CD4-positive, alpha-beta T cell treated with Interleukin-2 at 100 ng/mL for 4 hours (primary cell): Measurements from ENCODE around the gene NATD1.
"Not testable (repeated sequence)": the region's sequence is repeated elsewhere in the genome, so short reads cannot be mapped to it uniquely, and the experiment has no call there.

Experiments
- DNase-seq: peaks from one replicate; pipeline ENCODE4 v3.0.0-alpha.2; 2020; ENCODE audit warnings: low spot score

The NATD1 gene

DNA sequence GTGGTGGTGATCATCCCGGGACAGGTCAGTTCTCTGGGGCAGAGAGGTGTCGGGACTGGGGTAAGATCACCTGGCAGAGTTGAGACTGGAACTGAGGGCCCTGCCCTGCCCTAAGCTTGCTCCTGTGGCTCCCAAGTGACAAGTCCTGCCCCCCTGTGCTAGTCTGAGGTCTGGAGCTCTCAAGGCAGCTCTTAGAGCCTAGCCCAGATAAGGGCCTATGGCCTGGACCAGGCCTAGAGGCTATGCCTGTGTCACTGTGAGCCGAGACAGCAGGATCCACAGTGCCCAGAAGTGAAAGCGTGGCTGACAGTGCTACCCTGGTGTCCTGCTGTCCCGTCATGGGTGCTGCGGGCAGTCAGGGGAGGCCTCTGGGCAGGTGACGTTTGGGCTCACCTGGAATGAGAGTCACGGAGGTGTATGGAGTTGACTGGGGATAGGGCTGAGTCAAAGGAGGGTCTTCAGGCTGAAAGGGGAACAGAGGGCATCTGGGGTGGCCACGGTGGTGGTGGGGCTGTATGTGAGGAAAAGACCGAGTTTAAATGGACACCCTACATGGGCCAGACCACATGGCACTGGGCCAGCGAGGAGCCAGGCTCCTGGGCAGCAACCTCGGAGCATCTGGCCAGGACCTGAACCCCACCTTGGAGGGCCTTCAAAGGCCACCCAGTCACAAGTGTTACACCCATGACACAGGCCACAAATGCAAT lies 5.5 kb downstream of the NATD1 start:
- no peak for DNase-seq

DNA sequence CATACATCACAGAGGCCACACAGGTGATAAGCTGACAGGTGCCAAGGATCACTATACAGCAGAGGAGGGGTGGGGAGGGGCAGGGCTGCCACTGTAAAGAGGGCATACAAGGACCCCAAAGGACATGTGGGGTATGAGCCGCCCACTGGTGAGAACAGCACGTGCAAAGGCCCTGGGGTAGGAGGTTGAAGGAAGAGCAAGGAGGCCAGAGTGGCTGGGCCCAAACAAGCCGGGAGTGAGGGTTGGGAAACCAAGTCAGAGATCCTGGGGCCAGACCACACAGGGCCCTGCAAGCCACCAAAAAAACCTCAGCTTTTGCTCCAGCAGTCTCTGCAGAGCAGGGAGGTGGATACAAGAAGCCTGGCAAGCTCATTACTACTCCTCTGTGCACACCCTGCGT lies 6.5 kb downstream of the NATD1 start:
- DNase-seq, result no peak

GRCh38 chr17:21245639-21246084 lies 7.5 kb downstream of the NATD1 start:
- DNase-seq, result no peak

DNA sequence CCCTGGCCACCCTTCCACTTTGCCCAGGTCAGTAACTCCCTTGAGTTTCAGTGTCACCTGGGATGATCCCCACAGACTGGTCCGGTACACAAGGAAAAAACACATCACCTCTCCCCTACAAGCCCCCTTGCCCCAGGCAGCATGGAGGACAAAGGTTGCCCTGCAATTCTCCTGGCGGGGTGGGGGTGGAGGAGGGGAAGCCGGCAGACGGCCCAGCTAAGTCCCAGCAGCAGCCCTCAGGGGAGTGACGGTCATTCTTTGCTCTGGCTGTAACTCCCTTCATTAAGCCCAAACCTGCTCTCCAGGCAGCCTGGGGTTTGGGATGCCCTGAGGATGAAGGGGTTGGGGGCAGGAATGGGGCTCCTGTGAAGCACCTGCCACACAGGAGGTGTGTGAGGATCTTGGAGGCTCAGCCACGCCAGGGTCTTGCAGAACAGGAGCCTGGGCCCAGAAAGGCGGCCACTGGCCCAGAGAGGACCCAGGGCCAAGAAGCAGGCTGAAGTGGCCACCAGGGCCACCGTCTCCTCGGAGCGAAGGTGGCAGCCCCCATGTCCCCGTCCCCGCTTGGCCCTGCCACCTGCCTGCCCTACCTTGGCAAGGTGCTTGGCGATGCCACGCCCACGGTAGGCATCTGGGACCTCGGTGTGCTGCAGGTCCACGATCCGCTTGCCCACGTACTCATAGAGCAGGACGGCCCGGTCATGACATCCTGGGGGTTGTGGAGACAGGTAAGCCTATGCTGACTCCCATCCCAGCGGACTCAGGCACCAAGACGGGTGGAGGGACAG lies 9.5 kb downstream of the NATD1 start:
- no peak for DNase-seq

DNA sequence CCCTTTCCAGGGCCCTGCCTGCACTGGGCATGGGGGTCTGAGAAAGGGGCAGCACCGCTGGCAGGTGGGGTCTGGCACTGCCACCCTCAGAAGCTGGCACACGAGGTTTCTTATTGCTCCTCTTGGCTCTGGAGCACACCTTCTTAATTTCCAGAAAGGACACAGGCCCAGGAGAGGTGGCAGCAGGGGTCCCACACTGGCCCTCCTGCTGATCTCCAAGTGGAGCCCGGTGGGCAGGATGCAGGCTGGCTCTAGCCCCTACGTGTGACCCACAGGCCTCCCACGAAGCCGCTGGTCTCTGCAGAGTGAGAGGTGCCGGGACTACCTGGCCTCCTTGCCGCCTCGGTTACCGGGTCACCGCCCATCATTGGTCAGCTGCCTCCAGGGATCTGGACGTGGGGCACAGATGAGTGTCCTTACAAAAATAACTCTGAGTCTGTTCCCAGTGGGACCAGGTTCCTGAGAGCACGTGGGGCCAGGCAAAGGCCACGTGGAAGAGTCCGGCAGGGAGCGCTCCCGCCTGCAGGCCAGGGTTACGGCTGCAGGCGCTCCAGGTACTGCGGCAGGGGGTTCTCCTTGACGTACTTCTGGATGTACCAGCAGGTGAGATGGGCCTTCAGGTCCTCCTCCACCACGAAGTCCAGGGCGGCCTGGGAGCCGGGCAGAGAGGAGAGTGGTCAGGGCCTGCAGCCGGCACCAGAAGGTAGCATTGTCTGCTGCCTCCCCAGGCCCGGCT lies 10.3 kb downstream of the NATD1 start:
- no peak for DNase-seq

DNA sequence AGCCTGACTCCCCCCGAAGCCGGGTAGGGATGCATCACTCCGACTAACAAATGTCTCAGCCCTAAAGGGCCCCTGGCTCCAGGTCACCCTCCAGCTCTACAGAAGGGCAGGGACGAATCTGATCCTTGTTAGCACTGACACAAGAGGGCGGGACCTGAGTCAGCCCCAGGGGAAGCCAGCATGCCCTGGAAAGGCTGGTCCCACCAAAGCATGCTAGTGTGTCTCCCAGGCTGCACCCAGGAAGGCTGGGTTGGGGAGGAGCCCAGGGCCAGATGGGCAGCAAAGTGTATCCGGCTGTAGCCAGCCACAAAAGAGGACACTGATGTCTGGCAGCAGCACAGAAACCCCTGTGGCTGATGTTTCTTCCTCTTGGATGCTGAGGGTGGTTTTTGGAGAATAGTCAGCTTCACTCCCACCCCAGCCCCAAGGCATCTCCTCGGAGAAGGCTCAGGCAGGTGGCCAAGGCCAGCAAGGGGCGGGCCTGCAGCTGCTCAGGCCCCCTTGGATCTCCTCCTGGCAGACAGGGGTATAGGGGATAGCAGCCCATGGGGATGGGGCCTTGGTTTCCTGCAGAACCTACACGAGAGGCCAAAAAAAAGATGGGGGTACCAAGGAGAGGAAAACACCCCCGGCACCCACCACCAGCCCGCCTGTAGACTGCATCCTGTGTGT lies 11.0 kb downstream of the NATD1 start:
- no peak for DNase-seq

DNA sequence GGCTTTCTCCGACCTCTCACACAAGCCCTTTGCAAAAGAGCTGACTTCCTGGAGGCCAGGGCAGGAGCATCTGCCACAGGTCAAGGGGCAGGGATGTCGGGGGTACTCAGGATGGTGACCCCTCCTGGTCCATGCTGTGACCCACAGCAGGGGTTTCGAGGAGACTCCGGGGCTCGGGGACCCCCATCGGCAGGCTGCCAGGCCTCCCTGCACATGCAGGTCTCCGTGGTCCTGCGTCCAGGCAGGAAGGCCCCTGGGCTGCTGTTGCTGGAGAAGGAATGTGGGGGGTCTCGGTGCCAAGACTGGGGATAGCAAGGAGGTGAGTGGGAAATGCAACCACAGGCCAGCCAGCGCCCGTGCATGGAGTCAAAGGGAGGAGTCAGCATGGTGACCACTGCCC lies 11.6 kb downstream of the NATD1 start:
- DNase-seq, result no peak

DNA sequence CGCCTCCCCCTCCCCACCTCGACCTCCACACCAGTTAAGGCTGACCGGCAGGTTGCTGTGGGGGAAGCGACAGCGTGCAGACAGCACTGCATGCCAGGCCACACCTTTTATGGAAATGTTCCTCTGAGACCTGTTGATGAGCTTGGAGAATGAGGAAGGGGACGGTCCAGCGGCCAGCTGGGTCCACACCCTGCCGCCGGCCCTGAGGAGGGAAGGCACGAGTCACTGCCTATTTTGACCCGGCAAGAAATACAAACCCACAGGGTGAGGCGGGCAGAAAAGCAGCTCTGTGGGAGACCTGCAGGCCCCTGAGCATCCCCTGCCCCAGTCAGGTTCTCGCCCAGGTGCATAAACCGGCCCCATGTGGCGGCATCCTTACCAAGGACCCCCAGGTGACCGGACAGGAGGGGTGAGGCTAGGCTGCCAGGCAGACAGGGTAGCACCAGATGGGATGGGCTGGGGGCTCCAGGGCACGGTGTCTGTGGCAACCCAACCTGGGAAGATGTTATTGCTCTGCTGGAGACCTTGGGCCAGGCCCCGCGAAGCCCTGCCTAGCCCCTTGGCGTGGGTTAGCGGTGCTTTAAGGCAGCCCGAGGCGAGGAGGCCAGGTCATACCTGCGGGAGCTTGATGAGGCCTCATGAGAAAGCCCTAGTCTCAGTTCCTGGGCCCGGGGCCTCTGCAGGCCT lies 12.7 kb downstream of the NATD1 start:
- DNase-seq, result no peak

DNA sequence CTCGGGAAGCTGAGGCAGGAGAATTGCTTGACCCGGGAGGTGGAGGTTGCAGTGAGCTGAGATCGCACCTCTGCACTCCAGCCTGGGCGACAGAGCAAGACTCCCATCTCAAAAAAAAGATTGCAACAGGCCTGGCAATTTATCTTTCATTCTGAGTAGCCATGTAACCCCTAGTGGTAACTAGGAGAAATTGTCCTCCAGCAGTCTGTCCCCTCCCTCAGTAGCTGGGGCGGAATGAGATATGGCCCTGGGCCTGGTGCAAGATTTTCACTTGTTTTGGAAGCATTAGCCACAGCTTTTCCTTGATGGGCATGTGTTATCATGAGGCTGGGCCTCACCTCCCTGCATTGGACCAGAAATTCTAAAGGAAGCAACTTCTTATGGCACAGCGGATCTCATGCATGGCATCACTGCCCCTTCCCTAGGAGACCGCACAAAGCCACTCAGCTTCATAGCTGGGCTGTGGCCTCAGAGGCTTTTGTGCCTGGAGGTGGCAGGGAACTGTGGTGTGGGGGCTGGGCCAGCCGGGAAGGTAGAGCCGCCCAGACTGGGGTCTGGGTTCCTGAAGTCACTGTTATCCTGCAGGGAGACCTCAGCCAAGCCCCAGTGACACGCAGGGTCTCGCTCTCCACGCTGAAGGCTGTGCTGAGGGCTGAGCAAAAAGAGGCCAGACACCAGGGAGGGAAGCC lies 13.4 kb downstream of the NATD1 start:
- DNase-seq, result no peak

DNA sequence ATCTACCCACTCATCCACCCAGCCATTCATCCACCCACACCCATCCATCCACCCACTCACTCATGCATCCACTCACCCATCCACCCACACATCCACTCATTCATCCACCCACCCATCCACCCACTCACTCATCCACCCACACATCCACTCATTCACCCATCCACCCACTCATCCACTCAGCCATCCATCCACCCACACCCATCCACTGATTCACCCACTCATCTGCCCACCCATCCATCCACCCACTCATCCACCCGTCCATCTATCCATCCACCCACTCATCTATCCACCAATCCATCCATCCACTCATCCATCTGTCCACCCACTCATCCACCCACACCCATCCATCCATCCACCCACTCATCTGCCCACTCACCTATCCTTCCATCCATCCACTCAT lies 17.3 kb downstream of the NATD1 start:
- no peak for DNase-seq

- no peak for DNase-seq
These were observed 19.4 kb downstream of the NATD1 start for GRCh38 chr17:21233581-21234347.

DNA sequence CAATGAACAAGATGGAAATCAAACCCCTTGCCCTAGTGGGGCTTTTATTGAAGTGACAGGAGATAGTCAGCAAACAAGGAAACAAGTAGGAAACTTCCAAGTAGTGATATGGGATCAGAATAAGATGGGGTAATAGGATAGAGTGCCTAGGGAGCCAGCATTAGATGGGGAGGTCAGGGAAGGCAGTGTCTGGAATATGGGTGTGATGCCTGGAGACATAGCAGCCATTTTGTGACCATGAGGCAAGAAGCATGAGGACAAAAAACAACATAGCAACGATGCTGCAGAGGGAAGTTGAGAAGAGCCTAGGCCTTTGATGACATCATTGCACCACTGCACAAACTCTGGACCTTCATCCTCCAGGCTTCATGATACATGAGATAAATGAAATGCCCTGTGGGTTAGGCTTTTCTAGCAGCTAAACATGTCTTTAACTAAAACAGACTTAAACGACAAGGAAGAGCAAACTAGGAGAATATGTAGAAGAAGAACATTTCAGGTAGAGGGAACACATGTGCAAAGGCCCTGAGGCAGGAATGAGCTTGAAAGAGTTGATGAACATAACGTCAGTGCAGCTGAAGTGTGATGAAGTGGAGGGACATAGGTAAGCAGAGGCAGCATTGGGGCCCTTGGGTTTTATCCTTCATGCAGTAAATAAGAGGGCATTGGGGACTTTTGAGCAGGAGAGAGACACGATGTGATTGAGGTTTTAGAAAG lies 21.0 kb downstream of the NATD1 start:
- DNase-seq, result no peak

GRCh38 chr17:21231533-21231932 lies 21.7 kb downstream of the NATD1 start:
- DNase-seq, result no peak

DNA sequence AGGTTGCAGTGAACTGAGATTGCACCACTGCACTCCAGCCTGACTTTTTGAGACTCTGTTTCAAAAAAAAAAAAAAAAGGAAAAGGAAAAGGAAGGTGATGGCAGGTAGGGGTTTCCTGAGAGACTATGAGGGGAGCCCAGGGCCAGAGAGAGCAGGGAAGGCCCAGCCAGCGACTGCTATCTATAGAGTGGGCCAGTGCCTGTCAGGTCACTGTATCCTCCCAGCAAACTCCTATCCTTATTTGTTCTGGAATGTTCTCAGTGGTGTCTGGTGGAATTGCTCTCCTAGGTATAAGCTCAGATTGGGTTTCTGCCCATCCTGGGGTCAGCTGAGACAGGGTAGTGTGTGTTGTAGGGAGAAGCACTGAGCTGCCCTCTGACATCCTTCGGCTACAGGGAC lies 24.4 kb downstream of the NATD1 start:
- DNase-seq, result no peak

DNA sequence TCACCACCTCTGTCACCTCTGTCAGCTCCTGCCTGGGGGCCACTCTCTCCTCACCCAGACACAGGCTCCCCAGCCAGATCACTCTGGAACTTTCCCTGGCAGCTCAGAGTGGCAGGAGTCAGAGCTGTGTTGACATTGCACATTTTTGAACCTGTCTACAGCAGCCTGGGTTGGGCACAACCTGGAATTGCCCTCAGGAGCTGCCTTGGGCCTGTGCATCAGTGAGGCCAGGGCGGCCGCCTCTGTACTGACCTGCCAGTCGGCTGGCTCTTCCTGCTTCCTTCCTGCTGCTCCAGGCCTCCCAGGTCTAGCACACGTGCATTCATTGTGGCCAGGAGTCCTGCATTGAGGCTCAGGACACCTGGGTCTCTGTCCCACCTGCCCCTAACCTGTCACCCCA lies 25.1 kb downstream of the NATD1 start:
- DNase-seq, result no peak

- DNase-seq, result not testable (repeated sequence)
These were observed 25.9 kb downstream of the NATD1 start for GRCh38 chr17:21227277-21227676.

DNA sequence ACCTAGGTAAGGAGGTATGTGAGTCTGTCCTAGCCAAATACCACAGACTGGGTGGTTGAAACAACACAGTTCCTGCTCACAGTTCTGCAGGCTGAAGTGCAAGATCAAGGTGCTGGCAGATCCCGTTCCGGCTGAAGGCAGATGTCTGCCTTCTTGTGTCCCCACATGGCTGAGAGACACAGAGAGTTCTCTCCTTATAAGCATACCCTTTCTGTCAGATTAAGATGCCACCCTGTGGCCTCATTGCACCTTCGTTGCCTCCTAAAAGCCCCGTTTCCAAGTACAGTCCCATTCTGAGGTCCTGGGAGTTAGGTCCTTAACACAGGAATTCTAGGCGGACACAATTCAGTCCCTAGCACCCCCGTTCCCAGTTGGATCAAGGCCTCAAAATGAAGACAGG lies 30.1 kb downstream of the NATD1 start:
- no peak for DNase-seq

GRCh38 chr17:21218831-21219380 lies 34.3 kb downstream of the NATD1 start:
- DNase-seq, result no peak

DNA sequence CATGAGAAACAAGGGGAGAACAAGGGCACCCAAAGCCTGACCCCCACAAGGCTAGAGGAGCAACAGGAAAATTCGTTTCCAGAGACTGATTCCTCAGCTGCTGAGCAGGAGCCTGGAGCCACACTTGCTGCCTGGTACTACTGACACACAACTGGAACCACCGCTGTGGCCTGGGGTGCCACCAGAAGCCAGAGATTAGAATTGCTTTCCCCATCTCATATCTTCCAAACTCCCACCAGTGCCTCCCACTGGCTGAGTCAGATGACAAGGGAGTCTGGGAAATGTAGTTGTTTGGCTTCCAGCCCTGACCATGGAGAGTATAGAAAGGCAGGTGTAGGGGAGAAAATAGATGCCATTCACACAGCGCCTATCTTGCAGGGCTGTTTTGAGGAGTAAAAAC lies 35.1 kb downstream of the NATD1 start:
- DNase-seq, result no peak
